OCI-M2 (cell line): ENCODE results near the gene ZNF268.
"Not testable (repeated sequence)": the region's sequence is repeated elsewhere in the genome, so short reads cannot be mapped to it uniquely, and the experiment has no call there.

Experiments used
- DNase-seq: peaks from one replicate; lab custom pipeline; 2025; ENCODE audit not compliant: unreplicated experiment; lab: John Stamatoyannopoulos, UW

Gene ZNF268

GRCh38 chr12:133226690-133227089 lies 45.4 kb downstream of the ZNF268 start:
- DNase-seq = no peak

GRCh38 chr12:133227281-133227852 lies 46.1 kb downstream of the ZNF268 start:
- no peak for DNase-seq

- no peak for DNase-seq
Observed at GRCh38 chr12:133231001-133231400, 49.7 kb downstream of the ZNF268 start.

DNA sequence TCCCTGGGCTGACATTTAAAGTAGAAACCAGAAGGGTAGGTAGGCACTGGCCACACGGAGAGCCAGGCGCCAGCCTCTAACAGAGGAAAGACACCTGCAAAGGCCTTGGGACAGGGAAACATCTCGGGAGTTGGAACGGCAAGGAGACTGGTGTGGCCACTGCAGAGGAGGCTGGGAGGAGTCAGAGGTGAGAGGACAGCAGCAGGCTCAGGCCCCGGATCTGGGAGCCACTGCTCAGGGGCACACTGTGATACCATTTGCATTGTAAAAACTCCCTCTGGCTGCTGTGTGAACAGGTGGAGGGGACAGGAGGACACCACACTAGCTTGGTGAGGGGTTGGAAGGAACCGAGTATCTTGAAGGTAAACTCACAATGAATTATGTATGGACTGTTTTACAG lies 51.7 kb downstream of the ZNF268 start:
- DNase-seq = no peak

DNA sequence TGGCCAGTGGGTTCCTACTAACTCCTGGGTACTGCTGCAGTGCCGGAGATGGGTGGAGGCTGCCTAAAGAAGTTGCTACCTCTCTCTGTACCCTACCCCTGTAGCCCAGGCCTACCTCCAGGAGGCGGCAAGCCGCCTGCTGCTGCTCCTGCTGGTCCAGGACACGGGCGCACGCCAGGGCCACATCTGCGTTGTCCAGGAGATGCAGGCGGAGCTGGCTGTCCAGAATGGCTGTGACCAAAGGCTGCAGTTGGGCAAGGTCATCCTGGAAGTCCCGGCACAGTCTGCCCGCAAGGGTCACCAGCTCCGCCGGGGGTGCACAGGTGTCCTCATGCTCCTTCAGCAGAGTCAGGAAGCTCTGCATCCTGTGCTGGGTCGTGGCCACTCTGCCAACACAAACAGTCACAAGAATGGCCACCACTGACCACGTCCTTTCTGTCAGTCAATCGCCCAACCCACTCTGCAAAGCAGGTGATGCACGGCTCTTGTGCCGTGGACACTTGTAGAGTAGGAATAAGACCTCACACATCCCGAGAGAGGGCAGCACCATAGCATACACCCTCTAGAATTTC lies 52.8 kb downstream of the ZNF268 start:
- DNase-seq = no peak

GRCh38 chr12:133234971-133235370 lies 53.7 kb downstream of the ZNF268 start:
- DNase-seq = no peak

DNA sequence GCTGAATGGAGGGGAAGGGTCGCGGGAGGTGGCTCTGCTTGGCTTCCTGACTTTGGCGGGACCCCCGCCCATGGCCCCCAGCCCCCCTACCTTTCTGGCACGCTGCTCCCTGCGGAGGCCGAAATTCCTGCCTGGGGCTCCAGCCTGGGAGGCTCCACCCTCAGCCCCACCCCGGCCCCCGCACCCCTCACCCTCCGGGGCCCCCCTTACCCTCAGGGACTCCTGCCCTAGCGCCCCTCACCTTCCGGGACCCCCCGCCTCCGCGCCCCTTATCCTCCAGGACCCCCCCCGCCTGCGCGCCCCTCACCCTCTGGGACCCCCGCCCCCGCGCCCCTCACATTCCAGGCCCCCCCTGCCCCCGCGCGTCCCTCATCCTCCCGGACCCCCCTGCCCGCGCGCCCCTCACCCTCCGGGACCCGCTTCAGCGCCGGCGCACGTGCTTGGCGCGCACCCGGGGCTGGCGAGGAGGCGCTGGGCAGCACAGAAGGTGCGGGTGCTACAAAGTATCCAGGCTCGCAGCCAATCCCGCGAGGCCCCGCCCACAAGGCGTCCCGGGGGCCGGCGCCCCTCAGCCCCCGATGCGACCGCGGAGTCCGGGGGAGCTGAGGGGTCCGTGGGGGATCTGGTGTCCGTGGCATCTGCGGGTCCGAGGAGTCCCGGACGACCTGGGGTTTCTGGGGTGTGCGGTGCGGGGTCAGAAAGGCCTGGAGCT lies 54.3 kb downstream of the ZNF268 start, which contains the start of gene ANHX:
Gene ANHX (minus strand): TSS at position 477 of the 712 bp plus-strand sequence. CDS start 1,521 bp downstream, outside the sequence.
- no peak for DNase-seq

GRCh38 chr12:133236144-133236543 lies 54.8 kb downstream of the ZNF268 start:
- DNase-seq = no peak

DNA sequence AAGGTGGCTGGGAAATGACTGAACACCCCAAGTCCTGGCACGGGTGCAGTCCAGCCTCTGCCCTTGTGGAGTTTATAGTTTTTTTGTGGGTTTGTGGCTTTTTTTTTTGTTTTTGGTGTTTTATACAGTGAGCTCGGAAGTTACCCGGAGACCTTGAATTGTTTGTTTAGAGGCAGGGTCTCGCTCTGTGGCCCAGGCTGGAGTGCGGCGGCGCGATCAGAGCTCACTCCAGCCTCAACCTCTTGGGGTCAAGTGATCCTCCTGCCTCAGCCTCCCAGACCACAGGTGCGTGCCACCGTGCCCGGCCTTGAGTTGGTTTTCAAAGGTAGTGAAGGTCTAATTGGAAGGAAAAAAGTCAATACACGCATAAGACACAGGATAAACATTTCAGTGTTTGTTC lies 55.3 kb downstream of the ZNF268 start:
- DNase-seq = no peak

DNA sequence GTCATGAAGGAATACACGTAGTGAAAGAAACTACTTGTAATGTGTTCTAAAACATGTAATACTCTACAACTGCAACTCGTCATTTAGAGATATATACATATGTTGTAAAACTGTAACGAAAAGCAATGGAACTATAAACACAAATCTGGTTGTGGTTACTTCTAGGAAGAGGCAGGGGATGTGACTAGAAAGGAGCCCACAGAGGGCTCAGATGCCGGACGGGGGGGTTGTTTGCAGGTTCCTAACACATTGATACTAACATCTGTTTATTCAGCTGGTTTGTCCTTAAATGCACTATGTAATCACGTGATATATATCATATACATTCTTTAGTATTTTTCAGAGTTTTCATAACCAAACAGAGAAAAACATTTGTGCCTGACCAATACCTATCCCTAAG lies 70.4 kb downstream of the ZNF268 start:
- no peak for DNase-seq

DNA sequence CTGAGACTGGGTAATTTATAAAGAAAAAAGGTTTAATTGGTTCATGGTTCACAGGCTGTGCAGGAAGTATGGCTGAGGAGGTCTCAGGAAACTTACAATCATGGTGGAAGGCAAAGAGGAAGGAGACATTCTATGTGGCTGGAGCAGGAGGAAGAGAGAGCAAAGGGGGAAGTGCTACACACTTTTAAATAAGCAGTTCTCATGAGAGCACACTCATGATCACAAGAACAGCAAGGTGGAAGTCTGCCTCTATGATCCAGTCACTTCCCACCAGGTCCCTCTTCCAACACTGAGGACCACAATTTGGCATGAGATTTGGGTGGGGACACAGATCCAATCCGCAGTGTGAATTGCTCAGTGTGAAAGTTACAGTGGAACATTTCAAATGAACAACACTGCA lies 74.5 kb downstream of the ZNF268 start:
- not testable (repeated sequence) for DNase-seq

DNA sequence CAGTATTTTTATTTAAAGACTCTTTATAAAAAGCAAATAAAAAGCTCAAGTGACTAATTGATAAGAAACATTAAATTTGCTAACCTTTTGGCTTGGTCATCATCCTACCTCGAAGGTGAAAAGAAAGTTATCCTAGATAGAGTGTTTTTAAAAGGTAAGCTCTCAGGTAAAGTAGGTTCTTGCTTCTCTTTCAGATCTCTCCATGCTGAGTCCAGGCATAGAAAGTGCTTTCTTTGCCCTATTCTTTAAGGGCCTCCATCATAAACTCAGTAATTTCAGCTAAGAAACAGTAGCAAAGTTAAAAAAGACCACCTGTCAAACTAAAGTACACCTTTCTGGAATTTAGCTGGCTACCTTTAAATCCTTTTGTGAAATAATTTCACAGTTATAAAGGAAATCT lies 75.0 kb downstream of the ZNF268 start:
- DNase-seq = no peak

GRCh38 chr12:133264173-133264572 lies 82.9 kb downstream of the ZNF268 start:
- no peak for DNase-seq
